Tongue (tissue), 2 donors: ENCODE data around the gene RAMP3. TPM values are rescaled to one million over a fixed set of nuclear protein-coding genes. Genes with fewer than 3 reads are reported as not detected.
"Not testable (repeated sequence)": the region's sequence is repeated elsewhere in the genome, so short reads cannot be mapped to it uniquely, and the experiment has no call there.

Experiments used
- DNase-seq: peaks from one replicate; pipeline ENCODE4 v3.0.0-alpha.2; 2015
- total RNA-seq: library from RNA; depleted of rRNA; stranded (reverse); fragments of >200 nt; gene quantifications from one replicate; pipeline ENCODE4 v1.2.3, GENCODE V29; 2014

Gene RAMP3
- total RNA-seq, 1 donor from 2014 or later = 8.8 TPM

GRCh38 chr7:45157286-45157652, 322 bp upstream of the RAMP3 start:
- DNase-seq = no peak

GRCh38 chr7:45158471-45158870, 880 bp downstream of the RAMP3 start:
- no peak for DNase-seq

GRCh38 chr7:45159296-45159695, 1.7 kb downstream of the RAMP3 start:
- no peak for DNase-seq

- DNase-seq = no peak
These were observed 2.9 kb downstream of the RAMP3 start for GRCh38 chr7:45160417-45160881.

- no peak for DNase-seq
These were observed 3.5 kb downstream of the RAMP3 start for GRCh38 chr7:45161138-45161537.

GRCh38 chr7:45161842-45162241, 4.3 kb downstream of the RAMP3 start:
- no peak for DNase-seq

GRCh38 chr7:45162311-45162845, 4.8 kb downstream of the RAMP3 start:
- no peak for DNase-seq

GRCh38 chr7:45162943-45163691, 5.5 kb downstream of the RAMP3 start:
- no peak for DNase-seq

GRCh38 chr7:45163692-45164052, 6.1 kb downstream of the RAMP3 start:
- DNase-seq = no peak

- DNase-seq = not testable (repeated sequence)
These were observed 6.7 kb downstream of the RAMP3 start for GRCh38 chr7:45164271-45164670.

- no peak for DNase-seq
These were observed 8.3 kb downstream of the RAMP3 start for GRCh38 chr7:45165857-45166256.

GRCh38 chr7:45171946-45172345, 14.4 kb downstream of the RAMP3 start:
- no peak for DNase-seq

- DNase-seq = no peak
These were observed 16.2 kb downstream of the RAMP3 start for GRCh38 chr7:45173596-45174327.

- no peak for DNase-seq
These were observed 16.7 kb downstream of the RAMP3 start for GRCh38 chr7:45174328-45174610.

GRCh38 chr7:45174966-45175765, 17.6 kb downstream of the RAMP3 start:
- no peak for DNase-seq

GRCh38 chr7:45176091-45176490, 18.5 kb downstream of the RAMP3 start:
- DNase-seq = no peak

- DNase-seq = no peak
These were observed 19.5 kb downstream of the RAMP3 start for GRCh38 chr7:45176886-45177731.

- no peak for DNase-seq
These were observed 20.2 kb downstream of the RAMP3 start for GRCh38 chr7:45177801-45178200.

- DNase-seq = no peak
These were observed 20.9 kb downstream of the RAMP3 start for GRCh38 chr7:45178241-45179225.

GRCh38 chr7:45179666-45180065, 22.1 kb downstream of the RAMP3 start:
- DNase-seq = no peak
